Mucosa of rectum (tissue), 2 donors: ENCODE data around the gene DCTN5.
A peak's percentile ranks its signal among the peaks of the same experiment; 100 is the strongest.
"Not testable (repeated sequence)": the region's sequence is repeated elsewhere in the genome, so short reads cannot be mapped to it uniquely, and the experiment has no call there.

Source experiments
- H3K27ac ChIP-seq, 2 donors: one replicate each; pipeline ENCODE4 v1.7.0; 2013; ENCODE audit warnings: inconsistent platforms in 2 of 2, low read depth in 2 of 2, low read length in 2 of 2
- H3K27me3 ChIP-seq, 2 donors: one replicate each; pipeline ENCODE4 v1.7.0; 2013; ENCODE audit warnings: low read length in 2 of 2; ENCODE audit not compliant: control insufficient read depth in 2 of 2, insufficient read depth in 2 of 2
- H3K36me3 ChIP-seq, 2 donors: one replicate each; pipeline ENCODE4 v1.7.0; 2013; ENCODE audit warnings: low read length in 2 of 2; ENCODE audit not compliant: control insufficient read depth in 2 of 2, insufficient read depth in 2 of 2
- H3K4me1 ChIP-seq, 2 donors: one replicate each; pipeline ENCODE4 v1.7.0; 2013; ENCODE audit warnings: low read length in 2 of 2, mild to moderate bottlenecking in 1 of 2; ENCODE audit not compliant: control insufficient read depth in 2 of 2, insufficient read depth in 2 of 2
- H3K4me3 ChIP-seq, 2 donors: one replicate each; pipeline ENCODE4 v1.7.0; 2013; ENCODE audit warnings: low read length in 2 of 2
- H3K9ac ChIP-seq, 2 donors: one replicate each; pipeline ENCODE4 v1.7.0; 2013; ENCODE audit warnings: low read length in 2 of 2, low read depth in 1 of 2, mild to moderate bottlenecking in 1 of 2
- H3K9me3 ChIP-seq, 2 donors: one replicate each; pipeline ENCODE4 v1.7.0; 2013; ENCODE audit warnings: low read length in 2 of 2; ENCODE audit not compliant: control insufficient read depth in 2 of 2
- donor health status: healthy.
- donor health status: Normal muscosa, but diverticular disease.

Gene DCTN5

DNA sequence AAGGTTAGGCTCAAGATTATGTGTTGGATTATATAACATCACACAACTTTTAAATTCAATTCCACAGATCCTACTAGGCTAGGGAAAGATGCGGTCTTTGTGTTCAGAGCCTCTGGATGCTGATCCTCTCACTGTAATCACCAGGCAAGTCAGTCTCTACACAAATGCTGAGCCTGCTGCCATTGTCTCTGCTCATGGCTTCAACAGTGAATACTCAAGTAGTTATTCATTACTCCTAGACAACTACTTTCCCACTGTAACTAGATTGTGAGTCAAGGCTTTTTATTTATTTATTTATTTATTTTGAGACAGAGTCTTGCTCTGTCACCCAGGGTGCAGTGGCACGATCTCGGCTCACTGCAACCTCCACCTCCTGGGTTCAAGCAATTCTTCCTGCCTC lies 29.3 kb upstream of the DCTN5 start:
- peaks cover 5 to 17% of the 10 kb centered on the region in 2 donors for H3K36me3 ChIP-seq
- H3K9ac ChIP-seq: no peak overlapping the region
- H3K27me3 ChIP-seq: no peaks in the 10 kb centered on the region

DNA sequence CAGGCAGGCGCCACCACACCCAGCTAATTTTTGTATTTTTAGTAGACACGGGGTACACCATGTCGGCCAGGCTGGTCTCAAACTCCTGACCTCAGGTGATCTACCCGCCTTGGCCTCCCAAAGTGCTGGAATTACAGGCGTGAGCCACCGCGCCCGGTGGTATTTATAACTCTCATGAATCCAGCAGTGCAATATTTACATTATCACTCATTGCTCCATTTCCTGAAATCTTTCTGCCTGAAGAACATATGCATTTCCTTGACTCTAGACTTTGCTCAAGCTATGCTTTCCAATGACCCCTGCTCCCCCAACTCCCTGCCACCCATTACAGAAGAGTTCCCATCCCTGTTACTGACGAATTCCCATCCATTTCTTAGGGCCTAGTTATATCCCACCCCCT lies 25.5 kb upstream of the DCTN5 start:
- H3K36me3 ChIP-seq: peaks cover 5 to 25% of the 10 kb centered on the region in 2 donors
- H3K9ac ChIP-seq: no peak overlapping the region
- no peaks in the 10 kb centered on the region for H3K9me3 ChIP-seq
- H3K27ac ChIP-seq: no peak overlapping the region
- H3K27me3 ChIP-seq: no peaks in the 10 kb centered on the region
- H3K4me1 ChIP-seq: no peaks in the 10 kb centered on the region
- no peak overlapping the region for H3K4me3 ChIP-seq

More for the DNA sequence above, 29.3 kb upstream of the DCTN5 start:
- Histone ChIP-seq H3K4me1 (no peaks in the 10 kb centered on the region), H3K4me3 (no peak overlapping the region), H3K27ac (no peak overlapping the region), H3K9me3 (no peaks in the 10 kb centered on the region)

DNA sequence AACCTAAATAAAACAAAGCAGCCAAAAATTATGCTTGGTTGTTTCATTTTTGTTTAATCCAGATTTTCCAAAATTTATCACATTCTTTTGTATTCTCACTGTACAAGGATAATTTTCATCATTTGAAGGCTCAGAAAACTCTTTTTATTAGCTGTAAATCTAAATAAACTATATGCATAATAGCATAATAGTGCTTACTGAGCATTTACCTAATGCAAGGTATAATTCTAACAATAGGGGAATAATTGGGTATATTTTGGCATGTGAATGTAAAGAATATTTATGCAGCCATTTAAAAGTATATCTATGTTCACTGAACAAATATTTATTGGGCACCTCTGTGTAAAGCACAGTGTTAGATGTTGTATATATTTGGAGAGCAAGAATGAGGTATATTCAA lies 17.2 kb upstream of the DCTN5 start:
- no peak overlapping the region for H3K9ac ChIP-seq
- H3K27me3 ChIP-seq: no peaks in the 10 kb centered on the region
- peaks cover 30 to 46% of the 10 kb centered on the region in 2 donors for H3K36me3 ChIP-seq
- no peak overlapping the region for H3K4me3 ChIP-seq
- no peak overlapping the region for H3K27ac ChIP-seq
- H3K9me3 ChIP-seq: no peaks in the 10 kb centered on the region
- no peaks in the 10 kb centered on the region for H3K4me1 ChIP-seq

DNA sequence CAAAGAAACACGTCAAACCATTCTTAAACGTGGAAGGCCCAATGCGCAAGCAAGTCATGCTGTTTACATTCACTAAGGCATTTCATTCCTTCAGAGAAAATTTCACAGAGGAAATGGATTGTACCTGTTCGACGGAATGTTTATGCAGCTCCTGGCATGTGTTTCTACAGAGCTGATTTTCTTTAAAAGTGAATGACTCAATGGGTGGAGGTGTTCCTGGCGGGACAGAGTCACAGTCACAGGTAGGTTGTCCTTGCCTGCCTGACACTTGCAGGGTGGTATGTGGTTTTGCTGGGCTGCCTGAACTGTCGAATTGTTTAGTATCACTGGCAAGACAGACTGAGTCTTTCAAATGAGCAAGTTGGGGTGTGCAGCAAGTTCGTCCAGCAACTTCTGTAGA lies 11.8 kb upstream of the DCTN5 start:
- H3K27me3 ChIP-seq: no peaks in the 10 kb centered on the region
- peaks cover 22 to 26% of the 10 kb centered on the region in 2 donors for H3K36me3 ChIP-seq
- no peak overlapping the region for H3K27ac ChIP-seq
- H3K4me3 ChIP-seq: no peak overlapping the region
- no peak overlapping the region for H3K9ac ChIP-seq
- H3K9me3 ChIP-seq: no peaks in the 10 kb centered on the region
- no peaks in the 10 kb centered on the region for H3K4me1 ChIP-seq

DNA sequence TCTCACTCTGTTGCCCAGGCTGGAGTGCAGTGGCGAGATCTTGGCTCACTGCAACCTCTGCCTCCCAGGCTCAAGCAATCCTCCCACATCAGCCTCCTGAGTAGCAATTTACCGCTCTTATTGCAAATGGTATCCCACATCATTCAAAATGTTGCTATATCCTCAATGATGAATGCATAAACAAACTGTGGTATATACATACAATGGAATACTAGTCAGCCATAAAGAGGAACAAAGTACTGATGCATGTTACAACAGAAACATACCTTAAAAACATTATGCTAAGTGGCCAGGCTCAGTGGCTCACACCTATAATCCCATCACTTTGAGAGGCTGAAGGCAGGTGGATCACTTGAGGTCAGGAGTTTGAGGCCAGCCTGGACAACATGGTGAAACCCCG lies 9.4 kb upstream of the DCTN5 start:
- not testable (repeated sequence) for H3K4me3 ChIP-seq, H3K27me3 ChIP-seq, H3K27ac ChIP-seq, H3K4me1 ChIP-seq, H3K9ac ChIP-seq, H3K9me3 ChIP-seq
- H3K36me3 ChIP-seq: peaks cover 27 to 30% of the 10 kb centered on the region in 2 donors

DNA sequence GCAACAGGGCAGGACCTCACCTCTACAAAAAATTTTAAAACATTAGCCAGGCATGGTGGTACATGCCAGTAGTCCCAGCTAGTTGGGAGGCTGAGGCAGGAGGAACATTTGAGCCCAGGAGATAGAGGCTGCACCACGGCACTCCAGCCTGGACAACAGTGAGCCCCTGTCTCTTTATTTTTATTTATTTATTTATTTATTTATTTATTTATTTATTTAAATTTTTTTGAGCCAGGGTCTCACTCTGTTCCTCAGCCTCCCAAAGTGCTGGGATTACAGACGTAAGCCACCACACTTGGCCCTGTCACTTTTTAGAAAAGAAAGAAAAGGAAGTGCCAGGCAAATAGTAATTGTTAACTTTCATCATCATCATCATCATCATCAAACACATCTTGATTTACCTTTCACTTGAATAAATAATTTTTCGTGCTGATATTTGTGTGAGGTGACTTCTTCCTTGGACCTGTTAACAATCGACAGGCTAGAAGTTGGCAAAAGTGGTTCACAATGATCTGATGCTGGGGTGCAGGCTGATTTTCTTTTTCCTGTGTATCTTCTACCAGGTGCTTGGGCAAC lies 6.7 kb upstream of the DCTN5 start:
- no peaks in the 10 kb centered on the region for H3K9me3 ChIP-seq
- peaks cover 20 to 26% of the 10 kb centered on the region in 2 donors for H3K36me3 ChIP-seq
- H3K4me1 ChIP-seq: no peaks in the 10 kb centered on the region
- no peaks in the 10 kb centered on the region for H3K27me3 ChIP-seq
- H3K9ac ChIP-seq: no peak overlapping the region
- no peak overlapping the region for H3K4me3 ChIP-seq
- H3K27ac ChIP-seq: no peak overlapping the region

DNA sequence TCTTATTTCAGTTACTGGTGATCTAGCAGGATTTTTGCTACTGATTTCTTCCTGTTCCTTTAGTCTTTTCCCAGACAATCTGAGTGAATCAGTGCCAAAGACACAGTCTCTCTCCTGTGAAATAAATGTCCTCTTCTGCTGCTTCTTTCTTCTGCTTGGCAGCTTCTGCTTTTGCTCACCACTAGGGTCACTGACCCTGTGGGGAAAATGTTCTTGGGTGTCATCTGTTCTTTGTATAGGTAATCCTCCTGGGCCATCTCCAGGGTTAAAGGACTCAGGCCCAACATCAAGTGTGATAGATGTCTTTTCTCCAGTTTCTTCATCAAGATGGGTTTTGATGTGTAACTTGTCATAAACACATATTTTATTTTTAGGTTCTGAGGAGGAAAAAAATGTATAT lies 5.3 kb upstream of the DCTN5 start:
- H3K9me3 ChIP-seq: no peaks in the 10 kb centered on the region
- no peak overlapping the region for H3K27ac ChIP-seq
- no peak overlapping the region for H3K4me3 ChIP-seq
- H3K9ac ChIP-seq: no peak overlapping the region
- peaks cover 14 to 18% of the 10 kb centered on the region in 2 donors for H3K36me3 ChIP-seq
- H3K4me1 ChIP-seq: peaks cover 10 to 12% of the 10 kb centered on the region in 2 donors
- no peaks in the 10 kb centered on the region for H3K27me3 ChIP-seq

DNA sequence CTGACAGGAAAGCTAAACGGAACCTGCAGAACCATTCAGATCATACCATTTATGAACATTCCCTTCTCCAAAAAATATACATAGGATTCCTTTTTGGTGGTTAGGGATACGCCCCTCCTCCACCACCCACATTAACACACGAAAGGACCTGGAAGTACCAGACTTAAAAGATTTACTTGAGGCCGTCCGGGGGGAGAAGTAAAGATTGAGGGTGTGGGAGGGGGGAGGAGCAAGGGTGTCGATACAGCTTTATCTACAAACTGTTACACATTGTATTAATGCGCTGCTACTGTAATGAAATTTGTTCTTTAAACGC lies 693 bp upstream of the DCTN5 start:
- Histone ChIP-seq H3K36me3 (peaks cover 5 to 17% of the 10 kb centered on the region in 2 donors), H3K4me1 (peaks cover 10 to 16% of the 10 kb centered on the region in 2 donors), H3K27ac (peak overlapping the region; percentile 50 to 92), H3K27me3 (no peaks in the 10 kb centered on the region), H3K9me3 (no peaks in the 10 kb centered on the region), H3K4me3 (peak overlapping the region; percentile 97 to 99), H3K9ac (peak overlapping the region; percentile 85 to 90)

DNA sequence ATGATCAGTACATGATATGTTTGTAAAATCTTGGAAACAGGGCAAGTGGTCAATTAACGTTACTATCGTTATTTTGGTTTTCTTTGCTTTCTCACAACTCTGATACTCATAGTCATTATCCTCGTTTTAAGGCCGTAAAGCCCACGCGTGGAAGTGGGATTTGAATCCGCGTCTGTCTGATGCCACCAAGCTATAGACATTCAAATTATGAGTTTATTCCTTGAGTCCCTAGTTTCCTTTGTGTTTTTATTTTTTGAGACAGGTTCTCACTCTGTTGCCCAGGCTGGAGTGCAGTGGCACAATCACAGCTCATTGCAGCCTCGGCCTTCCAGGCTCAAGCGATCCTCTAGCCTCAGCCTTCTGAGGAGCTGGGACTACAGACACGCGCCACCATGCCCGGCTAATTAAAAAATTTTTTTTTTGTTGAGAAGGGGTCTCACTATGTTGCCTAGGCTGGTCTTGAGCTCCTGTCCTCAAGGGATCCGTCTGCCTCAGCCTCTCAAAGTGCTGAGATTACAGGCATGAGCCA lies 1.0 kb downstream of the DCTN5 start:
- H3K27me3 ChIP-seq: no peaks in the 10 kb centered on the region
- peak overlapping the region in 1 of 2 donors; percentile 92 for H3K27ac ChIP-seq
- peak overlapping the region in 1 of 2 donors; percentile 90 for H3K9ac ChIP-seq
- peak overlapping the region; percentile 97 to 99 for H3K4me3 ChIP-seq
- peaks cover 10 to 16% of the 10 kb centered on the region in 2 donors for H3K4me1 ChIP-seq
- no peaks in the 10 kb centered on the region for H3K9me3 ChIP-seq
- H3K36me3 ChIP-seq: peaks cover 0 to 20% of the 10 kb centered on the region in 2 donors

DNA sequence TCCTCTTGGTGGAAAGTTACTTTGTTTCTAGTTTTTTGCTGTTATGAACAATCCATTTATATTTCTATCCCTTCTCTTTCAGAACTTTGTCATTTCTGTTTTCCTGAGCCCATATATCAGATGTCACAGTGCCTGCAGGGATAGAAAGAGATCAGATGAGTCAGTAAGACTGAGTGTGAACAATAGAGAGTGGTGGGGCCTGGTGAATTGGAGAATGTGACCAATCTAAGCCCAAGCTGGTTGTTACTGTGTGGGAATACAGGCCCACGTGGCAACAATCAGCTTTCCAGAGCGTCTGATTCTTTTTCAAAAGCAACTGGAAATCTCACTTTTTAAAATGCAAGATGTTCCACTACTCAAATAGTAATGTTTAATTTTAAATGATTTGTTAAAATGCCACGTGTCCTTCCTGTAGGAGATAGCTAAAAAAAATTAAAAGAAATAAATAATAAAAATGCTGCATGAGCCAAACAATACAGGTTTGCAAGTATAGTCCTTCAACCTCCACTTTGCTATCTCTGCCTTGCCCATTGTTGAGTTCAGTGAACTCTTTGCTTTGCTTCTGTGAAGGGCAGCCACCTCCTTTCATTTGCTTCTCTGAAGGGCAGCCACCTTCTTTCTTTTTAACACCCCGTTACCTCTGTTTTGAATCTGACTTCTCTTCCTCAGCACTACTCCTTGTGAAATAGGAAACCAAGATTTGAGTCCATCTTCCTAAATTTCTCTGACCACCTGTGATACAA lies 9.6 kb downstream of the DCTN5 start:
- no peaks in the 10 kb centered on the region for H3K4me1 ChIP-seq
- no peak overlapping the region for H3K27ac ChIP-seq
- no peak overlapping the region for H3K9ac ChIP-seq
- H3K4me3 ChIP-seq: no peak overlapping the region
- H3K27me3 ChIP-seq: no peaks in the 10 kb centered on the region
- H3K9me3 ChIP-seq: no peaks in the 10 kb centered on the region
- H3K36me3 ChIP-seq: peaks cover 7 to 28% of the 10 kb centered on the region in 2 donors
